Right renal cortex interstitium (tissue), 3 donors: ENCODE measurements around the gene LMOD1. TPM values are rescaled to one million over a fixed set of nuclear protein-coding genes. Genes with fewer than 3 reads are reported as not detected.
"Not testable (repeated sequence)": the region's sequence is repeated elsewhere in the genome, so short reads cannot be mapped to it uniquely, and the experiment has no call there.

Source experiments
- DNase-seq, 3 donors: peaks; one replicate each; pipeline ENCODE4 v3.0.0-alpha.2; 2013; ENCODE audit warnings: low read depth in 3 of 3, low spot score in 2 of 3
- polyA plus RNA-seq, 3 donors: library from polyadenylated mRNA; unstranded; fragments of 120-200 nt; gene quantifications; one replicate each; pipeline ENCODE4 v1.2.1, GENCODE V29; 2013; ENCODE audit not compliant: insufficient read length in 3 of 3

LMOD1 gene
- polyA plus RNA-seq, result 1 to 10 TPM; 3.9 to 4.7 (median 4.3) TPM

GRCh38 chr1:201946224-201946908 lies at the start of gene LMOD1:
LMOD1 (minus strand) TSS chr1:201946548; CDS start chr1:201946340, 208 bp downstream.
- DNase-seq, result peak in 2 of 3 donors; percentile 75 to 85

- no peak for DNase-seq
Measured at GRCh38 chr1:201990427-201990826, 44.1 kb upstream of the LMOD1 start.

- DNase-seq, result no peak
Measured at GRCh38 chr1:201989354-201990128, 43.2 kb upstream of the LMOD1 start.

GRCh38 chr1:201988601-201989000 lies 42.3 kb upstream of the LMOD1 start:
- DNase-seq, result no peak

GRCh38 chr1:201985355-201985754 lies 39.0 kb upstream of the LMOD1 start:
- DNase-seq, result no peak

- DNase-seq, result no peak
Measured at GRCh38 chr1:201984446-201984845, 38.1 kb upstream of the LMOD1 start.

GRCh38 chr1:201983380-201983805 lies 37.0 kb upstream of the LMOD1 start:
- DNase-seq, result no peak

- peak in 2 of 3 donors; percentile 45 to 49 for DNase-seq
Measured at GRCh38 chr1:201982623-201983379, 36.5 kb upstream of the LMOD1 start, which contains the start of gene RNPEP. RNPEP (plus strand) TSS chr1:201982648; CDS start chr1:201982667, 19 bp downstream.

- DNase-seq, result peak in 2 of 3 donors; percentile 41 to 47
Measured at GRCh38 chr1:201982082-201982622, 35.8 kb upstream of the LMOD1 start.

- no peak for DNase-seq
Measured at GRCh38 chr1:201970334-201971159, 24.2 kb upstream of the LMOD1 start.

GRCh38 chr1:201968202-201968925 lies 22.0 kb upstream of the LMOD1 start:
- no peak for DNase-seq

GRCh38 chr1:201966171-201966570 lies 19.8 kb upstream of the LMOD1 start:
- DNase-seq, result no peak

GRCh38 chr1:201964261-201964660 lies 17.9 kb upstream of the LMOD1 start:
- DNase-seq, result no peak

GRCh38 chr1:201962382-201962781 lies 16.0 kb upstream of the LMOD1 start:
- not testable (repeated sequence) for DNase-seq

GRCh38 chr1:201958348-201958747 lies 12.0 kb upstream of the LMOD1 start:
- DNase-seq, result no peak

- DNase-seq, result no peak
Measured at GRCh38 chr1:201955729-201956143, 9.4 kb upstream of the LMOD1 start.

GRCh38 chr1:201955009-201955728 lies 8.8 kb upstream of the LMOD1 start, which contains the start of gene TIMM17A:
TIMM17A (plus strand) TSS chr1:201955503; CDS start chr1:201955527, 24 bp downstream.
- DNase-seq, result peak; percentile 89 to 97 (median 94)

- DNase-seq, result no peak
Measured at GRCh38 chr1:201954263-201955008, 8.1 kb upstream of the LMOD1 start.
